NT2/D1 (cell line): ENCODE data around the gene PHKG1.
"Not testable (repeated sequence)": the region's sequence is repeated elsewhere in the genome, so short reads cannot be mapped to it uniquely, and the experiment has no call there.

Experiments
- DNase-seq: peaks from one replicate; pipeline ENCODE4 v3.0.0-alpha.2; 2011; ENCODE audit warnings: low read depth, low spot score
- H3K27me3 ChIP-seq: 2 replicates; pipeline ENCODE4 v1.6.0; 2011; ENCODE audit warnings: mild to moderate bottlenecking; ENCODE audit not compliant: insufficient read length, insufficient read depth
- H3K36me3 ChIP-seq: 2 replicates; pipeline ENCODE4 v1.6.1; 2011; ENCODE audit warnings: mild to moderate bottlenecking, low read length, mixed read lengths; ENCODE audit not compliant: insufficient read depth, insufficient read length
- H3K4me1 ChIP-seq: 2 replicates; pipeline ENCODE4 v1.5.1; 2011; ENCODE audit not compliant: insufficient read depth, insufficient read length
- H3K4me3 ChIP-seq: 2 replicates; pipeline ENCODE4 v1.5.1; 2011; ENCODE audit warnings: low read depth; ENCODE audit not compliant: insufficient read length
- H3K9ac ChIP-seq: 2 replicates; pipeline ENCODE4 v1.6.0; 2011; ENCODE audit warnings: low read depth; ENCODE audit not compliant: insufficient read length
- H3K9me3 ChIP-seq: 2 replicates; pipeline ENCODE4 v1.5.1; 2011; ENCODE audit warnings: mild to moderate bottlenecking, low read length; ENCODE audit not compliant: insufficient read depth
- SUZ12 ChIP-seq: IDR thresholded peaks from 2 replicates; pipeline ENCODE4 v1.6.1; 2011; ENCODE audit not compliant: insufficient read length, insufficient read depth; ENCODE audit errors: extremely low read depth
- YY1 ChIP-seq: IDR thresholded peaks from 2 replicates; pipeline ENCODE4 v1.6.1; 2011; ENCODE audit not compliant: insufficient read length, insufficient read depth
- ZNF274 ChIP-seq: IDR thresholded peaks from 2 replicates; pipeline ENCODE4 v1.6.1; 2011; ENCODE audit warnings: mild to moderate bottlenecking, low read depth, low read length

PHKG1 gene

GRCh38 chr7:56097700-56098099 lies 4.9 kb upstream of the PHKG1 start:
- Histone ChIP-seq H3K9me3 (no peaks in the 10 kb centered on the region), H3K4me3 (no peak overlapping the region), H3K4me1 (peaks cover 2% of the 10 kb centered on the region), H3K36me3 (peaks cover 40% of the 10 kb centered on the region), H3K9ac (no peak overlapping the region), H3K27me3 (no peaks in the 10 kb centered on the region)
- no peak for TF ChIP-seq ZNF274
- no peak for TF ChIP-seq YY1
- DNase-seq: no peak

GRCh38 chr7:56092388-56092787 lies 364 bp downstream of the PHKG1 start:
- H3K27me3 ChIP-seq, H3K4me1 ChIP-seq, H3K4me3 ChIP-seq, H3K9me3 ChIP-seq, H3K9ac ChIP-seq, DNase-seq: not testable (repeated sequence)
- H3K36me3 ChIP-seq: peaks cover 22% of the 10 kb centered on the region

GRCh38 chr7:56091591-56091990 lies 1.2 kb downstream of the PHKG1 start:
- peaks cover 25% of the 10 kb centered on the region for H3K36me3 ChIP-seq
- H3K4me1 ChIP-seq: peaks cover 6% of the 10 kb centered on the region
- H3K4me3 ChIP-seq: no peak overlapping the region
- H3K9me3 ChIP-seq: no peaks in the 10 kb centered on the region
- H3K27me3 ChIP-seq: no peaks in the 10 kb centered on the region
- TF ChIP-seq YY1 (no peak), ZNF274 (no peak), SUZ12 (no peak)
- no peak for DNase-seq
- H3K9ac ChIP-seq: no peak overlapping the region

- Histone ChIP-seq H3K36me3 (peaks cover 37% of the 10 kb centered on the region), H3K4me1 (peaks cover 4% of the 10 kb centered on the region), H3K4me3 (no peak overlapping the region), H3K9ac (peak overlapping the region; percentile 32), H3K9me3 (no peaks in the 10 kb centered on the region), H3K27me3 (no peaks in the 10 kb centered on the region)
- TF ChIP-seq SUZ12 (no peak), YY1 (no peak), ZNF274 (no peak)
- no peak for DNase-seq
These were observed 5.3 kb downstream of the PHKG1 start for GRCh38 chr7:56087445-56087844.

GRCh38 chr7:56086761-56087160 lies 6.0 kb downstream of the PHKG1 start:
- DNase-seq: no peak
- TF ChIP-seq ZNF274 (no peak), YY1 (no peak), SUZ12 (no peak)
- H3K4me1 ChIP-seq: peaks cover 4% of the 10 kb centered on the region

GRCh38 chr7:56083150-56083785 lies 9.5 kb downstream of the PHKG1 start:
- H3K9me3 ChIP-seq: no peaks in the 10 kb centered on the region
- H3K4me3 ChIP-seq: no peak overlapping the region
- no peak overlapping the region for H3K9ac ChIP-seq
- no peak for TF ChIP-seq SUZ12
- H3K4me1 ChIP-seq: peaks cover 4% of the 10 kb centered on the region
- H3K27me3 ChIP-seq: no peaks in the 10 kb centered on the region
- DNase-seq: no peak
- peaks cover 57% of the 10 kb centered on the region for H3K36me3 ChIP-seq

More at GRCh38 chr7:56086761-56087160, 6.0 kb downstream of the PHKG1 start:
- Histone ChIP-seq H3K9me3 (no peaks in the 10 kb centered on the region), H3K27me3 (no peaks in the 10 kb centered on the region), H3K9ac (no peak overlapping the region), H3K36me3 (peaks cover 39% of the 10 kb centered on the region), H3K4me3 (no peak overlapping the region)

- Histone ChIP-seq H3K27me3 (no peaks in the 10 kb centered on the region), H3K36me3 (peaks cover 61% of the 10 kb centered on the region), H3K4me3 (no peak overlapping the region), H3K9me3 (no peaks in the 10 kb centered on the region), H3K9ac (no peak overlapping the region), H3K4me1 (no peaks in the 10 kb centered on the region)
- DNase-seq: no peak
- TF ChIP-seq YY1: no peak
These were observed 11.0 kb downstream of the PHKG1 start for GRCh38 chr7:56081626-56082340.

GRCh38 chr7:56080726-56081435 lies 11.9 kb downstream of the PHKG1 start:
- H3K36me3 ChIP-seq: peaks cover 67% of the 10 kb centered on the region
- H3K9me3 ChIP-seq, H3K27me3 ChIP-seq, H3K9ac ChIP-seq, H3K4me1 ChIP-seq, H3K4me3 ChIP-seq, DNase-seq: not testable (repeated sequence)
